K562 (cell line): ENCODE measurements around the gene H3-3A. TPM values are rescaled to one million over a fixed set of nuclear protein-coding genes. Genes with fewer than 3 reads are reported as not detected.
A peak's percentile ranks its signal among the peaks of the same experiment; 100 is the strongest.

ENCODE experiments used
- ATF6 ChIP-seq: sonication (generic); formaldehyde crosslinking; IDR thresholded peaks from 2 replicates; pipeline ENCODE4 v1.4.0; 2020; ENCODE audit warnings: mild to moderate bottlenecking, missing genetic modification reagents
- CTCF ChIP-seq, 3 experiments: IDR thresholded peaks in 2 of 3; conservative IDR thresholded peaks in 1 of 3; 2 replicates each; pipeline ENCODE4 v1.5.1; 2011 to 2012; ENCODE audit warnings: low read length in 3 of 3, mild to moderate bottlenecking in 3 of 3, control low read depth in 2 of 3, improper control_type of control experiment in 1 of 3, inconsistent platforms in 1 of 3, low read depth in 1 of 3, mixed read lengths in 1 of 3, moderate library complexity in 1 of 3; ENCODE audit not compliant: insufficient read depth in 2 of 3
- RAD21 ChIP-seq, 2 experiments: fragments of 250-450 bp in 1 of 2; fragments of 450-650 bp in 1 of 2; sonication (Bioruptor Pico) in 1 of 2; formaldehyde crosslinking in 1 of 2; IDR thresholded peaks in 1 of 2; conservative IDR thresholded peaks in 1 of 2; 2 replicates each; pipeline versions ENCODE4 v1.4.0 to v1.8.0; 2020 to 2022; ENCODE audit warnings: mild to moderate bottlenecking in 2 of 2, moderate library complexity in 1 of 2
- REST ChIP-seq, 2 experiments: fragments of 450-650 bp; formaldehyde crosslinking in 1 of 2; IDR thresholded peaks; 2 replicates each; pipeline versions ENCODE4 v1.4.0 to v1.6.1; 2014 to 2020; ENCODE audit warnings: mild to moderate bottlenecking in 2 of 2, borderline replicate concordance in 1 of 2, low read depth in 1 of 2
- ZHX1 ChIP-seq: fragments of 150-350 bp; conservative IDR thresholded peaks from 2 replicates; pipeline ENCODE4 v1.6.1; 2014; ENCODE audit warnings: low read length
- ZNF121 ChIP-seq: sonication (generic); formaldehyde crosslinking; conservative IDR thresholded peaks from 2 replicates; pipeline ENCODE4 v1.8.0; 2022; ENCODE audit warnings: missing genetic modification reagents
- polyA plus RNA-seq, 8 experiments: library from polyadenylated mRNA; depleted of rRNA in 4 of 8; stranded (reverse) in 5 of 8; unstranded in 3 of 8; fragments of >200 nt; fragmentation: Nextera tagmentation in 2 of 8; fragmentation: Illumina TruSeq in 1 of 8; extraction: Ambion mirVana in 2 of 8; extraction: Trizol in 1 of 8; gene quantifications; 2 replicates each; pipeline versions ENCODE4 v1.2.1 to v1.2.3, GENCODE V29; 2011 to 2014; ENCODE audit warnings: inconsistent platforms in 1 of 8, missing spikeins in 1 of 8
- total RNA-seq, 7 experiments: library from RNA; depleted of rRNA in 6 of 7; stranded (reverse); fragments of >200 nt in 6 of 7; fragmentation: Illumina TruSeq in 2 of 7; extraction: Trizol in 2 of 7; gene quantifications; 2 replicates each; pipeline versions ENCODE4 v1.2.1 to v1.2.3, GENCODE V29; 2011 to 2021; ENCODE audit warnings: low replicate concordance in 1 of 7

Gene H3-3A
- total and polyA plus RNA-seq, 9 of the 15 experiments (the other 6 are each of a cell fraction or from before 2014, with no cell fraction given): 426 to 1,083 (median 591) TPM

- TF ChIP-seq REST (IDR thresholded peaks at IDR 0.05; ENCODE audit: borderline replicate concordance): peak; percentile 37; the same call in 1 of the 2 replicates
- TF ChIP-seq REST (CRISPR knock-in tag; IDR thresholded peaks at IDR 0.05; ENCODE audit: low read depth): no peak
- peak; percentile 41; the same call in 1 of the 2 replicates for TF ChIP-seq ZNF121 (CRISPR knock-in tag)
- no peak for TF ChIP-seq ZHX1
- TF ChIP-seq ATF6 (CRISPR knock-in tag): no peak
- peak; percentile 32 to 56 (median 35); a peak in 4 of 6 replicates for TF ChIP-seq CTCF (IDR thresholded peaks at IDR 0.05 in 2 of 3, conservative IDR thresholded peaks at IDR 0.05 in 1 of 3; ENCODE audit: insufficient read depth in 2 of 3, low read depth in 1 of 3, low read length in 3 of 3)
- TF ChIP-seq RAD21 (CRISPR knock-in tag; conservative IDR thresholded peaks at IDR 0.05 in 1 of 2, IDR thresholded peaks at IDR 0.05 in 1 of 2): peak; percentile 53 to 57
Observed at GRCh38 chr1:226107471-226108460, 45.2 kb downstream of the H3-3A start (continued).
